SK-N-SH treated with all-trans-retinoic acid at 6 μM for 48 hours (cell line): ENCODE data around the gene CREBBP.

Experiments used
- ATAC-seq: fragments of 200-7000 bp; cut with Tn5 transposase; 3 replicates; pipeline ENCODE4 v1.9.1; 2020; ENCODE audit warnings: mild to moderate bottlenecking, moderate library complexity
- ARNTL ChIP-seq: fragments of 450-650 bp; formaldehyde crosslinking; IDR thresholded peaks from 2 replicates; pipeline ENCODE4 v1.5.0; 2020; ENCODE audit warnings: low read depth, mild to moderate bottlenecking, moderate library complexity, borderline replicate concordance
- BACH2 ChIP-seq: fragments of 250-450 bp; sonication (Bioruptor Pico); IDR thresholded peaks from 2 replicates; pipeline ENCODE4 v1.9.0; 2021; ENCODE audit warnings: mild to moderate bottlenecking, borderline replicate concordance
- CSDC2 ChIP-seq: fragments of 250-450 bp; sonication (Bioruptor Pico); IDR thresholded peaks from 2 replicates; pipeline ENCODE4 v1.5.0; 2020; ENCODE audit warnings: mild to moderate bottlenecking, moderate library complexity
- CSRNP3 ChIP-seq: fragments of 250-450 bp; sonication (Bioruptor Pico); IDR thresholded peaks from 2 replicates; pipeline ENCODE4 v1.5.1; 2021; ENCODE audit warnings: mild to moderate bottlenecking, moderate library complexity
- ESRRG ChIP-seq: fragments of 250-450 bp; sonication (Bioruptor Pico); IDR thresholded peaks from 2 replicates; pipeline ENCODE4 v1.6.1; 2021; ENCODE audit warnings: mild to moderate bottlenecking
- GLIS3 ChIP-seq: fragments of 250-450 bp; sonication (Bioruptor Pico); IDR thresholded peaks from 2 replicates; pipeline ENCODE4 v1.5.0; 2020; ENCODE audit warnings: mild to moderate bottlenecking, moderate library complexity
- OSR1 ChIP-seq: fragments of 250-450 bp; sonication (Bioruptor Pico); IDR thresholded peaks from 2 replicates; pipeline ENCODE4 v1.8.0; 2022; ENCODE audit warnings: moderate library complexity, mild to moderate bottlenecking, inconsistent platforms
- PPARA ChIP-seq: fragments of 250-450 bp; sonication (Bioruptor Pico); IDR thresholded peaks from 2 replicates; pipeline ENCODE4 v1.5.0; 2020; ENCODE audit warnings: mild to moderate bottlenecking, borderline replicate concordance
- RARB ChIP-seq: fragments of 250-450 bp; sonication (Bioruptor Pico); IDR thresholded peaks from 2 replicates; pipeline ENCODE4 v1.8.0; 2021; ENCODE audit warnings: mild to moderate bottlenecking, moderate library complexity
- TCF4 ChIP-seq: fragments of 250-450 bp; sonication (Bioruptor Pico); IDR thresholded peaks from 2 replicates; pipeline ENCODE4 v1.8.0; 2021; ENCODE audit warnings: mild to moderate bottlenecking, moderate library complexity, borderline replicate concordance
- ZC3H10 ChIP-seq: fragments of 250-450 bp; sonication (Bioruptor Pico); IDR thresholded peaks from 2 replicates; pipeline ENCODE4 v1.5.1; 2021; ENCODE audit warnings: mild to moderate bottlenecking, moderate library complexity
- ZFP3 ChIP-seq: fragments of 250-450 bp; sonication (Bioruptor Pico); IDR thresholded peaks from 2 replicates; pipeline ENCODE4 v1.5.0; 2020; ENCODE audit warnings: mild to moderate bottlenecking, moderate library complexity
- ZFP30 ChIP-seq: fragments of 450-650 bp; formaldehyde crosslinking; IDR thresholded peaks from 2 replicates; pipeline ENCODE4 v1.5.0; 2022; ENCODE audit warnings: mild to moderate bottlenecking, moderate library complexity
- ZNF565 ChIP-seq: fragments of 450-650 bp; formaldehyde crosslinking; conservative IDR thresholded peaks from 2 replicates; pipeline ENCODE4 v1.5.0; 2020; ENCODE audit warnings: low read depth, mild to moderate bottlenecking, moderate library complexity
- ZNF70 ChIP-seq: fragments of 450-650 bp; formaldehyde crosslinking; IDR thresholded peaks from 2 replicates; pipeline ENCODE4 v1.5.0; 2020; ENCODE audit warnings: mild to moderate bottlenecking, moderate library complexity
- ZNF8 ChIP-seq: fragments of 450-650 bp; formaldehyde crosslinking; IDR thresholded peaks from 2 replicates; pipeline ENCODE4 v1.5.0; 2020; ENCODE audit warnings: mild to moderate bottlenecking, moderate library complexity
- TF ChIP-seq, protein P1 (sequence below): fragments of 250-450 bp; sonication (Bioruptor Pico); IDR thresholded peaks from 2 replicates; pipeline ENCODE4 v1.5.0; 2020; ENCODE audit warnings: mild to moderate bottlenecking, moderate library complexity
- TF ChIP-seq, protein P2 (sequence below): fragments of 250-450 bp; sonication (Bioruptor Pico); IDR thresholded peaks from 2 replicates; pipeline ENCODE4 v1.5.1; 2020; ENCODE audit warnings: low read depth, mild to moderate bottlenecking, moderate library complexity
- TF ChIP-seq, protein P3 (sequence below): fragments of 250-450 bp; sonication (Bioruptor Pico); IDR thresholded peaks from 2 replicates; pipeline ENCODE4 v1.8.0; 2020; ENCODE audit warnings: mild to moderate bottlenecking, moderate library complexity, borderline replicate concordance

The CREBBP gene

DNA sequence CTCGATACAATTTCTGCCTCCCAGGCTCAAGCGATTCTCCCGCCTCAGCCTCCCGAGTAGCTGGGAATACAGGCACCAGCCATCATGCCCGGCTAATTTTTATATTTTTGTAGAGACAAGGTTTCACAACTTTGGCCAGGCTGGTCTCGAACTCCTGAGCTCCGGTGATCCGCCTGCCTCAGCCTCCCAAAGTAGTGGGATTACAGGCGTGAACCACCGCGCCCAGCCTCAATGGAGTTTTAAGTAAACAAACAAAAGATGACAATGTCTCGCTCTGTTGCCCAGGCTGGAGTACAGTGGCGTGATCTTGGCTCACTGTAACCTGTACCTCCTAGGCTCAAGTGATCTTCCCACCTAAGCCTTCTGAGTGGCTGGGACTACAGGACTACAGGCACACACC is 110.6 kb downstream of the CREBBP start (continued):
- TF ChIP-seq, protein P1, sequence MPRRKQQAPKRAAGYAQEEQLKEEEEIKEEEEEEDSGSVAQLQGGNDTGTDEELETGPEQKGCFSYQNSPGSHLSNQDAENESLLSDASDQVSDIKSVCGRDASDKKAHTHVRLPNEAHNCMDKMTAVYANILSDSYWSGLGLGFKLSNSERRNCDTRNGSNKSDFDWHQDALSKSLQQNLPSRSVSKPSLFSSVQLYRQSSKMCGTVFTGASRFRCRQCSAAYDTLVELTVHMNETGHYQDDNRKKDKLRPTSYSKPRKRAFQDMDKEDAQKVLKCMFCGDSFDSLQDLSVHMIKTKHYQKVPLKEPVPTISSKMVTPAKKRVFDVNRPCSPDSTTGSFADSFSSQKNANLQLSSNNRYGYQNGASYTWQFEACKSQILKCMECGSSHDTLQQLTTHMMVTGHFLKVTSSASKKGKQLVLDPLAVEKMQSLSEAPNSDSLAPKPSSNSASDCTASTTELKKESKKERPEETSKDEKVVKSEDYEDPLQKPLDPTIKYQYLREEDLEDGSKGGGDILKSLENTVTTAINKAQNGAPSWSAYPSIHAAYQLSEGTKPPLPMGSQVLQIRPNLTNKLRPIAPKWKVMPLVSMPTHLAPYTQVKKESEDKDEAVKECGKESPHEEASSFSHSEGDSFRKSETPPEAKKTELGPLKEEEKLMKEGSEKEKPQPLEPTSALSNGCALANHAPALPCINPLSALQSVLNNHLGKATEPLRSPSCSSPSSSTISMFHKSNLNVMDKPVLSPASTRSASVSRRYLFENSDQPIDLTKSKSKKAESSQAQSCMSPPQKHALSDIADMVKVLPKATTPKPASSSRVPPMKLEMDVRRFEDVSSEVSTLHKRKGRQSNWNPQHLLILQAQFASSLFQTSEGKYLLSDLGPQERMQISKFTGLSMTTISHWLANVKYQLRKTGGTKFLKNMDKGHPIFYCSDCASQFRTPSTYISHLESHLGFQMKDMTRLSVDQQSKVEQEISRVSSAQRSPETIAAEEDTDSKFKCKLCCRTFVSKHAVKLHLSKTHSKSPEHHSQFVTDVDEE (CRISPR knock-in tag) = no peak
- TF ChIP-seq, all 23 proteins: peak for 0

- ATAC-seq = no peak
- TF ChIP-seq ESRRG (CRISPR knock-in tag) = no peak
- TF ChIP-seq ARNTL (CRISPR knock-in tag) = no peak
- TF ChIP-seq CSDC2 = no peak
- no peak for TF ChIP-seq CSRNP3 (CRISPR knock-in tag)
- TF ChIP-seq ZFP30 (CRISPR knock-in tag) = no peak
- no peak for TF ChIP-seq ZNF70
- TF ChIP-seq ZFP3 (CRISPR knock-in tag) = no peak
- no peak for TF ChIP-seq ZNF565
- no peak for TF ChIP-seq TCF4 (CRISPR knock-in tag)
- TF ChIP-seq, protein P1 (CRISPR knock-in tag) = no peak
- TF ChIP-seq GLIS3 (CRISPR knock-in tag) = no peak
- TF ChIP-seq, protein P2, sequence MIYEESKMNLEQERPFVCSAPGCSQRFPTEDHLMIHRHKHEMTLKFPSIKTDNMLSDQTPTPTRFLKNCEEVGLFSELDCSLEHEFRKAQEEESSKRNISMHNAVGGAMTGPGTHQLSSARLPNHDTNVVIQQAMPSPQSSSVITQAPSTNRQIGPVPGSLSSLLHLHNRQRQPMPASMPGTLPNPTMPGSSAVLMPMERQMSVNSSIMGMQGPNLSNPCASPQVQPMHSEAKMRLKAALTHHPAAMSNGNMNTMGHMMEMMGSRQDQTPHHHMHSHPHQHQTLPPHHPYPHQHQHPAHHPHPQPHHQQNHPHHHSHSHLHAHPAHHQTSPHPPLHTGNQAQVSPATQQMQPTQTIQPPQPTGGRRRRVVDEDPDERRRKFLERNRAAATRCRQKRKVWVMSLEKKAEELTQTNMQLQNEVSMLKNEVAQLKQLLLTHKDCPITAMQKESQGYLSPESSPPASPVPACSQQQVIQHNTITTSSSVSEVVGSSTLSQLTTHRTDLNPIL (CRISPR knock-in tag) = no peak
- TF ChIP-seq BACH2 (CRISPR knock-in tag) = no peak
- TF ChIP-seq, protein P3, sequence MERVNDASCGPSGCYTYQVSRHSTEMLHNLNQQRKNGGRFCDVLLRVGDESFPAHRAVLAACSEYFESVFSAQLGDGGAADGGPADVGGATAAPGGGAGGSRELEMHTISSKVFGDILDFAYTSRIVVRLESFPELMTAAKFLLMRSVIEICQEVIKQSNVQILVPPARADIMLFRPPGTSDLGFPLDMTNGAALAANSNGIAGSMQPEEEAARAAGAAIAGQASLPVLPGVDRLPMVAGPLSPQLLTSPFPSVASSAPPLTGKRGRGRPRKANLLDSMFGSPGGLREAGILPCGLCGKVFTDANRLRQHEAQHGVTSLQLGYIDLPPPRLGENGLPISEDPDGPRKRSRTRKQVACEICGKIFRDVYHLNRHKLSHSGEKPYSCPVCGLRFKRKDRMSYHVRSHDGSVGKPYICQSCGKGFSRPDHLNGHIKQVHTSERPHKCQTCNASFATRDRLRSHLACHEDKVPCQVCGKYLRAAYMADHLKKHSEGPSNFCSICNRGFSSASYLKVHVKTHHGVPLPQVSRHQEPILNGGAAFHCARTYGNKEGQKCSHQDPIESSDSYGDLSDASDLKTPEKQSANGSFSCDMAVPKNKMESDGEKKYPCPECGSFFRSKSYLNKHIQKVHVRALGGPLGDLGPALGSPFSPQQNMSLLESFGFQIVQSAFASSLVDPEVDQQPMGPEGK (CRISPR knock-in tag) = no peak
- no peak for TF ChIP-seq RARB
- TF ChIP-seq PPARA (CRISPR knock-in tag) = no peak
- TF ChIP-seq OSR1 (CRISPR knock-in tag) = no peak
- no peak for TF ChIP-seq ZNF8 (CRISPR knock-in tag)
These were observed 111.5 kb downstream of the CREBBP start for GRCh38 chr16:3769013-3769412.

DNA sequence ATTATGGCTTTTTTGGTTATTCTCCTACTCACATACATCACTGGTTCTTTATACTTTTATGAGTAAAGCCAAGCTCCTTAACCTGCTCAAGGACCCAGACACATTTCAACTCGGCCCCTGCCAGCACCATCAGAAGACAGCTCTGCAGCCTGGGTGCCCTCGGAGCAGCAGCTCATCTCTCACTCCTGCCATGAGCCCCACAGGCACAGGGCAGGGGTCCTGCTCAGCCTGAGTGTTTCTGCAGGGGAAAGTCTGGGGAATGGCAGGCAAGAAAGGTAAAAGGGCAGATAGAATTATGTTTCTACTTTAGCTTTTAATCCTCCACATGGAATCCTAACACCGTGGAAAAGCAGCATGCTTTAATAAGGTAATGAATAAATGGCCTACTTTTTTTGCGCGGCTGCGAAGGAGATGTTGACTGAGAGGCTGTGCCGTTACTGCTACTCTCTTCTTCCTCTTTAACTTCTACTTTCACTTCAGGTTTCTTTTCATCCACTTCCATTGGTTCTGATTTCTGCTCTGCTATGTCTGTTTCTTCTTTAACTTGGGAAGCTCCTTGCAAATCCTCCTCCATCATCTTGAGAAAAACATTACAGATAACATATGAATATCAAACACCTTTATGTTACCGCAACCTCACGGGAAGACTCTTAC is 113.1 kb downstream of the CREBBP start:
- TF ChIP-seq ESRRG (CRISPR knock-in tag) (no peak), GLIS3 (CRISPR knock-in tag) (no peak), ZNF565 (no peak), ZNF70 (no peak), CSDC2 (no peak), ZC3H10 (CRISPR knock-in tag) (no peak), CSRNP3 (CRISPR knock-in tag) (no peak)
- TF ChIP-seq, protein P2 (CRISPR knock-in tag) = no peak
- TF ChIP-seq, all 23 proteins: peak for 0
- no peak for ATAC-seq
